ENCODE measurements around the gene CLN5. TPM values are rescaled to one million over a fixed set of nuclear protein-coding genes. Genes with fewer than 3 reads are reported as not detected.
A peak's percentile ranks its signal among the peaks of the same experiment; 100 is the strongest.

Gene CLN5
- total and polyA plus RNA-seq, 9 donors = 31.7 to 52.2 (median 36.6) TPM

DNA sequence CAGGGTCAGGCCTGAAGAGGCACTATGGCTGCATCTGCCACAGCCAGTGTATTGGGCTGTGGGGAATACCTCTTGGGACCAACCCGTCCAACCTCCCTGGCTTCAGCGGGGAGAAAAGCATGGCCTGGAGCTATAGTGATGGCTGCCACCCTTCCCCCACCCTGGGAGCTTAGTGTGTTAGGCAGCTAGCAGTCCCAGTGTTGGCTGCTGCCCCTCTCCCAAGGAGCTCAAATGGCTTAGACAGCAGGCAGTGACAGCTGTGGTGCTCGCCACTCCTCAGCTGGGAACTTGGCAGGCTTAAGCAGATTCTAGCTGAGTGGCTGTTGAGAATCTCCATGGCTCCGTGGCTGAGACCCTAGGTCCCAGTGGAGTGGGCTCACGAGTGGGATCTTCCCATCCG is 23.8 kb upstream of the CLN5 start:
- intact Hi-C loops (cut with DNase I) = no loop called here
- no peaks in the 10 kb centered on the region for H3K27me3 ChIP-seq
- no peaks in the 10 kb centered on the region for H3K9me3 ChIP-seq
- 89 to 92% (median 90%) methylated on average over 5 to 6 of the region's 6 CpGs for WGBS, 3 donors
- no peak for DNase-seq
- TF ChIP-seq EP300 (IDR thresholded peaks at IDR 0.05) (no peak), POLR2A (IDR thresholded peaks at IDR 0.05) (no peak)
- TF ChIP-seq, protein P1, sequence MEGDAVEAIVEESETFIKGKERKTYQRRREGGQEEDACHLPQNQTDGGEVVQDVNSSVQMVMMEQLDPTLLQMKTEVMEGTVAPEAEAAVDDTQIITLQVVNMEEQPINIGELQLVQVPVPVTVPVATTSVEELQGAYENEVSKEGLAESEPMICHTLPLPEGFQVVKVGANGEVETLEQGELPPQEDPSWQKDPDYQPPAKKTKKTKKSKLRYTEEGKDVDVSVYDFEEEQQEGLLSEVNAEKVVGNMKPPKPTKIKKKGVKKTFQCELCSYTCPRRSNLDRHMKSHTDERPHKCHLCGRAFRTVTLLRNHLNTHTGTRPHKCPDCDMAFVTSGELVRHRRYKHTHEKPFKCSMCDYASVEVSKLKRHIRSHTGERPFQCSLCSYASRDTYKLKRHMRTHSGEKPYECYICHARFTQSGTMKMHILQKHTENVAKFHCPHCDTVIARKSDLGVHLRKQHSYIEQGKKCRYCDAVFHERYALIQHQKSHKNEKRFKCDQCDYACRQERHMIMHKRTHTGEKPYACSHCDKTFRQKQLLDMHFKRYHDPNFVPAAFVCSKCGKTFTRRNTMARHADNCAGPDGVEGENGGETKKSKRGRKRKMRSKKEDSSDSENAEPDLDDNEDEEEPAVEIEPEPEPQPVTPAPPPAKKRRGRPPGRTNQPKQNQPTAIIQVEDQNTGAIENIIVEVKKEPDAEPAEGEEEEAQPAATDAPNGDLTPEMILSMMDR (IDR thresholded peaks at IDR 0.05) = no peak
- H3K27ac ChIP-seq = no peak overlapping the region
- no peaks in the 10 kb centered on the region for H3K36me3 ChIP-seq
- no peak overlapping the region for H3K4me3 ChIP-seq
- H3K4me1 ChIP-seq (ENCODE audit: insufficient read depth) = peaks cover 2% of the 10 kb centered on the region

DNA sequence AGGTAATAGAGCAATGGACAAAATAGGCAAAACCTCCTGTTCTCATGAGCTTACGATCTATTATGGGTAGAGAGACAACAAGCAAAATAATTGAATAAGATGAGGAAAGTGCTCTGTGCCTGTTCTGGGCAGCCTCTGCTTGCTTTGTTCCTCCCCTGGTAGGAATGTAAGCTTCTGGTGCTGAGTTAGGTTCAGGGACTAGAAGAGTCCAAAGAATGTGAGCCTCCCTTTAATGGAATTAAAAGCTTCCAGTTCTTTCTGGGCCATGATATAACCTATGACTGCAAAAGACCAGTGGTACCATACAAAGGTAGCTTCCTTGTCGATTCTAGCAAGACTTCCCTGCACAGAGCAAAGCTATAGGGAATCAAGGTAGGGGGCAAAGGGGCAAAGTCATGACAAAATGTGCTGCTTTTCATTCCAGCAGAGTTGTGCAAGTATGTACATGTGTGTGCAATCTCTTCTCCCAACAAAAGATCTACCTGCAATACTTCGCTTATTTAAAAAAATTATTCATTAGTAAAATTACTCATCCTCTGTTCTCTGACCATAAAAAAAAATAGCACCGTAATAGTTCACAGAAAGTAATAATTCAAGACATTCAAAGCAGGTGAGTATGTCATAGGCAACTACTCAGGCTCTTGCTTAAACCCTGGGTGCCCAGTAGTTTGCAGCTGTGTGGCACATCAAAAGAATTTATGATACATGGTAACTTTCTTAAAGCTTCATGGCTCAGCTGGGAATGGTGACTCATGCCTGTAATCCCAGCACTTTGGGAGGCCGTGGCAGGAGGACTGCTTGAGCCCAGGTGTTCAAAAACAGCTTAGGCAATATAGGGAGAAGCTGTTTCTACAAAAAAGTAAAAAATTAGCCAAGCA is 22.2 kb upstream of the CLN5 start:
- 71 to 79% (median 76%) methylated on average over 5 of the region's 5 CpGs for WGBS, 3 donors

DNA sequence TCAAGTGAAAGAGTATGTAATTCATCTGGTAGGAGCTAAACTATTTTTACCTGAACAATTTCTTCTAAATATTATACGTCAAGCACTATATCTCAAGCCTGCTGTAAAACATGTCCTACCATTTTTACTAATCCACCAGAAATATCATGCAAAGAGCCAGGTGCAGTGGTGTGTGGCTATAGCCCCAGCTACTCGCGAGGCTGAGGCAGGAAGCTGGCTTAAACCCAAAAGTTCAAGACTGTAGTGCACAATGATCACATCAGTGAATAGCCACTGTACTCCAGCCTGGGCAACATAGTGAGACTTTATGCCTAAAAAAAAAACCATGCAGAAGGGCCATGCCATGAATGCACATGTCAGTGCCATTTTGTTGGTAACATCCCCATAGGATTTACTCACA is 20.7 kb upstream of the CLN5 start:
- no peaks in the 10 kb centered on the region for H3K9me3 ChIP-seq
- no peak overlapping the region for H3K4me3 ChIP-seq
- DNase-seq = no peak
- H3K4me1 ChIP-seq (ENCODE audit: insufficient read depth) = peaks cover 2% of the 10 kb centered on the region
- H3K36me3 ChIP-seq = no peaks in the 10 kb centered on the region
- intact Hi-C loops (cut with DNase I) = no loop called here
- 84 to 91% (median 90%) methylated on average over 3 of the region's 3 CpGs for WGBS, 3 donors
- TF ChIP-seq, protein P1 (IDR thresholded peaks at IDR 0.05) = no peak
- TF ChIP-seq EP300 (IDR thresholded peaks at IDR 0.05) (no peak), POLR2A (IDR thresholded peaks at IDR 0.05) (no peak)
- H3K27me3 ChIP-seq = no peaks in the 10 kb centered on the region
- H3K27ac ChIP-seq = no peak overlapping the region

More for the DNA sequence above, 22.2 kb upstream of the CLN5 start:
- DNase-seq = no peak
- Histone ChIP-seq H3K27me3 (no peaks in the 10 kb centered on the region), H3K4me1 (ENCODE audit: insufficient read depth) (peaks cover 2% of the 10 kb centered on the region), H3K9me3 (no peaks in the 10 kb centered on the region), H3K36me3 (no peaks in the 10 kb centered on the region), H3K27ac (no peak overlapping the region), H3K4me3 (no peak overlapping the region)
- intact Hi-C loops (cut with DNase I) = no loop called here
- TF ChIP-seq, protein P1 (IDR thresholded peaks at IDR 0.05) = no peak
- TF ChIP-seq EP300 (IDR thresholded peaks at IDR 0.05) (no peak), POLR2A (IDR thresholded peaks at IDR 0.05) (no peak)

DNA sequence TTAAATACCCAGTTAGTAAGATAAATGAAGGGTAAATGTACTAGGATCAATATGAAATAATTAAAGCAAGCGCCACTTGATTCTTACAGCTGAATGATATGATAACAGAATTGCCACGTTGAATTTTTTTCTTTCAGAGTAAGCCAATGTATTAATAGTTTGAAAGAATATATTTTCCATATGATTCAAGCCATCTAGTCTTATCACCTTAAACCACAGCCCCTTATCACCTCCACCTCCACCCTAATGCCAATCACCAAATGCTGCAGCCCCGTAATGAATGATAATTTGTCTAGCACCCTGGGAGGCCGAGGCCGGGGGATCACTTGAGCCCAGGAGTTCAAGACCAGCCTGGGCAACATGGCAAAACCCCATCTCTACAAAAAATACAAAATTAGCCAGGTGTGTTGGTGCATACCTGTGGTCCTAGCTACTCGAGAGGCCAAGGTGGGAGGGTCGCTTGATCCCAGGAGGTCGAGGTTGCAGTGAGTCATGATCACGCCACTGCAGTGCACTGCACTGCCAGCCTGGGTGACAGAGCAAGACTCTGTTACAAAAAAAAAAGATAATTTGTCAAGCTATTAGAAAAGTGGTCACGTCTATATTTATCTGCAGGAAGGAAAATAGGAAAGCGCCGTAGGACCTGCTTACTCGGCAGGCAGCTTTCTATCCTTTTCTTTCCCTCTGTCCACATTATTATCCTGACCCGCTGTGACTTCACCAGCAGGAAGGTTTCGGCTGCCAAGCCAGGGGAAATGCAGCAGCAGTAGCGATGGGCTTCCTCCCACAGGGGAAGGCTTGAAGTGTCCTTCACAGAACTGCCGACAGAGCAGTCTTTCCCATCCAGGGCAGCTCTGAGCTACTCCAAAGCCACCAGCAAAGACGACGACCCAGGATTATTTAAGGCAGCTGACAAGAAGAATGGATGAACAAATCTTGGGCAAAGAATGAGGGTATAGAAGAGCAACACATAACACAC is 19.7 kb upstream of the CLN5 start:
- 32 to 45% (median 32%) methylated on average over 19 of the region's 19 CpGs for WGBS, 3 donors
- intact Hi-C loops (cut with DNase I) = no loop called here

More for the DNA sequence above, 19.7 kb upstream of the CLN5 start:
- TF ChIP-seq EP300 (IDR thresholded peaks at IDR 0.05) = no peak
- no peak for TF ChIP-seq POLR2A (IDR thresholded peaks at IDR 0.05)
- TF ChIP-seq, protein P1 (IDR thresholded peaks at IDR 0.05) = no peak
- peaks cover 2% of the 10 kb centered on the region for H3K4me1 ChIP-seq (ENCODE audit: insufficient read depth)
- no peaks in the 10 kb centered on the region for H3K27me3 ChIP-seq
- peak in 4 of 5 donors; percentile 23 to 51 (median 34) for DNase-seq
- H3K9me3 ChIP-seq = no peaks in the 10 kb centered on the region
- no peaks in the 10 kb centered on the region for H3K36me3 ChIP-seq
- no peak overlapping the region for H3K27ac ChIP-seq
- no peak overlapping the region for H3K4me3 ChIP-seq
